ENCODE results near the gene NPDC1. TPM values are rescaled to one million over a fixed set of nuclear protein-coding genes. Genes with fewer than 3 reads are reported as not detected.

NPDC1 gene
- total and polyA plus RNA-seq, 2 donors (not counting 1 experiment from before 2014, with no cell fraction given) = 0.17 to 0.19 TPM

DNA sequence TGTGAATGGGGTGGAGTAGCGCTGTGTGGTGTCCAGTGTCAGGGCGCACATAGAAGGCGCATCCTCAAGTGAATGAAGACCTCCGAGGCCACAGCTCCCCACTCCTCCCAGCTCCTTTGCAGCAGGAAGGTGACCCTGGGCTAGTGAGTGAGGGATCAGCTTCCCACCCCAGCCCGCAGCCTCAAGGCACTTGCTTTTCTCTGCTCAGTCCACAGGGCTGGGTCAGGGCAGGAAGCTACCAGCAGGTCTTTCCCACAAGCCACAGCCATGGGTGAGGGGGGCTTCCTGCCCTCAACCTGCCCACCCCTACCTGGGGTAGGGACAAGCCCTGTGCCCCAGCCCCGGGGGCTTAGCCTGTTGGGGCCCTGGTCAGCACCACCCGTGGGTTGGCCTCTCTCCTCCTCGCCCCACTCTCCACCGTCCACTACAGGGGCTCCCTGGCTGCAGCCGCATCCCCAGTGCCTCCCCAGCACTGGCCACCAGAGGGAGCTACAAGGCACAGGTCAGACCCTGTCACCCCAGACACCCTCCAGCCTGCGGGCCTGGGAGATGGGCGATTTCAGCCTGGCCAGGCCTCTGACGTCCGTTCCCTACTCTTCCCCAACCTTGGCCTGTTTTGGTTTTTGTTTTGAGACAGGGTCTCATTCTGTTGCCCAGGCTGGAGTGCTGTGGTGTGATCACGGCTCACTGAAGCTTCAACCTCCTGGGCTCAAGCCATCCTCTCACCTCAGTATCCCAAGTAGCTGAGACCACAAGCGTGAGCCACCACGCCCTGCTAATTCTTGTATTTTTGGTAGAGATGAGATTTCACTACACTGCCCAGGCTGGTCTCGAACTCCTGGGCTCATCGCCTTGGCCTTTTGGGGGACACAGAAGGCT lies 16.7 kb downstream of the NPDC1 start:
- H3K27me3 ChIP-seq (replicated peaks in 1 of 4; ENCODE audit: control extremely low read depth in 1 of 4, control insufficient read depth in 3 of 4, insufficient read depth in 4 of 4, low read length in 3 of 4) = no peaks in the 10 kb centered on the region
- ATAC-seq (ENCODE audit: low read depth) = peak; percentile 31
- no peaks in the 10 kb centered on the region for H3K27me3 Mint-ChIP-seq
- intact Hi-C loops (cut with micrococcal nuclease) = loop anchor here (1.0 to 2.0 kb wide), 2 partner anchors 36 to 242 kb away; partner anchors contain the start of gene PAXX
- H2AFZ ChIP-seq (ENCODE audit: insufficient read depth, low read depth, low read length, poor library complexity, severe bottlenecking) = peak overlapping the region; percentile 25
- peak overlapping the region in 1 of 2 donors; percentile 71 for H3K27ac ChIP-seq (ENCODE audit: low read length in 2 of 2)
- POLR2A ChIA-PET = interaction anchor here (0.6 to 3.0 kb wide), 11 partner anchors 18 to 410 kb away, joined by 3 to 19 read pairs (median 3); partner anchors contain the start of genes CLIC3 and PAXX
- peak overlapping the region; percentile 92 for H3K27ac Mint-ChIP-seq
- H3K36me3 ChIP-seq (replicated peaks in 1 of 2; ENCODE audit: control extremely low read depth in 1 of 2, control insufficient read depth in 1 of 2, extremely low read depth in 1 of 2, insufficient read depth in 2 of 2, low read length in 1 of 2) = no peaks in the 10 kb centered on the region
- WGBS (ENCODE audit: insufficient coverage) = 8% methylated on average over 11 of the region's 19 CpGs
- peaks cover 0 to 7% (median 0%) of the 10 kb centered on the region in 3 donors for H3K9me3 ChIP-seq (ENCODE audit: control extremely low read depth in 1 of 3, control insufficient read depth in 2 of 3, insufficient read depth in 1 of 3, low read length in 2 of 3)
- H3K4me2 ChIP-seq (replicated peaks; ENCODE audit: low read depth, low read length, poor library complexity, severe bottlenecking) = peak overlapping the region; percentile 100
- no peaks in the 10 kb centered on the region for H3K9me3 Mint-ChIP-seq (ENCODE audit: insufficient read depth)
- H3K4me1 Mint-ChIP-seq = peaks cover 66% of the 10 kb centered on the region
- CTCF ChIA-PET = interaction anchor here (0.6 to 5.9 kb wide), 44 partner anchors 9 to 263 kb away, joined by 3 to 49 read pairs (median 5); partner anchors contain the start of genes AJM1, C8G, CLIC3 and CYSRT1
- peak overlapping the region; percentile 90 for H3K4me3 Mint-ChIP-seq
- peak; percentile 85 for DNase-seq
- H3K4me3 ChIP-seq (ENCODE audit: control extremely low read depth in 1 of 5, extremely low read depth in 1 of 5, insufficient read depth in 1 of 5, low read depth in 2 of 5, low read length in 4 of 5) = peak overlapping the region; percentile 4 to 77 (median 66)
- no peak for TF ChIP-seq EZH2 (IDR thresholded peaks at IDR 0.05; ENCODE audit: borderline replicate concordance, insufficient read depth, low read depth, low read length, poor library complexity, severe bottlenecking)
- TF ChIP-seq, protein P1, sequence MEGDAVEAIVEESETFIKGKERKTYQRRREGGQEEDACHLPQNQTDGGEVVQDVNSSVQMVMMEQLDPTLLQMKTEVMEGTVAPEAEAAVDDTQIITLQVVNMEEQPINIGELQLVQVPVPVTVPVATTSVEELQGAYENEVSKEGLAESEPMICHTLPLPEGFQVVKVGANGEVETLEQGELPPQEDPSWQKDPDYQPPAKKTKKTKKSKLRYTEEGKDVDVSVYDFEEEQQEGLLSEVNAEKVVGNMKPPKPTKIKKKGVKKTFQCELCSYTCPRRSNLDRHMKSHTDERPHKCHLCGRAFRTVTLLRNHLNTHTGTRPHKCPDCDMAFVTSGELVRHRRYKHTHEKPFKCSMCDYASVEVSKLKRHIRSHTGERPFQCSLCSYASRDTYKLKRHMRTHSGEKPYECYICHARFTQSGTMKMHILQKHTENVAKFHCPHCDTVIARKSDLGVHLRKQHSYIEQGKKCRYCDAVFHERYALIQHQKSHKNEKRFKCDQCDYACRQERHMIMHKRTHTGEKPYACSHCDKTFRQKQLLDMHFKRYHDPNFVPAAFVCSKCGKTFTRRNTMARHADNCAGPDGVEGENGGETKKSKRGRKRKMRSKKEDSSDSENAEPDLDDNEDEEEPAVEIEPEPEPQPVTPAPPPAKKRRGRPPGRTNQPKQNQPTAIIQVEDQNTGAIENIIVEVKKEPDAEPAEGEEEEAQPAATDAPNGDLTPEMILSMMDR (IDR thresholded peaks at IDR 0.05) = peak; percentile 87
- H4K20me1 ChIP-seq (ENCODE audit: control insufficient read depth, insufficient read depth, low read length, poor library complexity, severe bottlenecking) = peaks cover 11% of the 10 kb centered on the region
- peaks cover 61 to 78% of the 10 kb centered on the region in 2 donors for H3K4me1 ChIP-seq (ENCODE audit: control insufficient read depth in 2 of 2, insufficient read depth in 2 of 2, low read length in 2 of 2)
- H3K79me2 ChIP-seq (ENCODE audit: control insufficient read depth, insufficient read depth, low read length) = peaks cover 12% of the 10 kb centered on the region
- H3K9ac ChIP-seq (ENCODE audit: low read length) = peak overlapping the region; percentile 70

All from B cell (primary cell).